ENCODE measurements around the gene GPRC6A.

DNA sequence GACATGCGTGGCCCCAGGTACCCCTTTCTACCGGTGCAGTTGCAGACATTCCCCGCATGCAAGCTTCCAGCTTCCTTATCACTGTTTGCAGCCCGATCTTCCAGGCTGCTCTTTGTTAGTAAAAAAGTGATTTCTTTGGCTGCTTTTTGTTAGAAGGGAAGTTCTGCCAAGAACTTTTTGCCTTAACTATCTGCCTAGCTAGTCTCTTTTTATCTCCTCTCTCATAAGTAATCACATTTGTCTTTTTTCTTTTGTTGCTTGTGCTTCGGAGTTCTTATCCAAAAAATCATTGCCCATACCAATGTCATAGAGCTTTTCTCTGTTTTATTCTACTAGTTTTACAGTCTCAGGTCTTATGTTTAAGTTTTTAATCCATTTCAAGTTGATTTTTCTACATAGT, 83.7 kb downstream of the GPRC6A start:
- TF ChIP-seq, protein P1, sequence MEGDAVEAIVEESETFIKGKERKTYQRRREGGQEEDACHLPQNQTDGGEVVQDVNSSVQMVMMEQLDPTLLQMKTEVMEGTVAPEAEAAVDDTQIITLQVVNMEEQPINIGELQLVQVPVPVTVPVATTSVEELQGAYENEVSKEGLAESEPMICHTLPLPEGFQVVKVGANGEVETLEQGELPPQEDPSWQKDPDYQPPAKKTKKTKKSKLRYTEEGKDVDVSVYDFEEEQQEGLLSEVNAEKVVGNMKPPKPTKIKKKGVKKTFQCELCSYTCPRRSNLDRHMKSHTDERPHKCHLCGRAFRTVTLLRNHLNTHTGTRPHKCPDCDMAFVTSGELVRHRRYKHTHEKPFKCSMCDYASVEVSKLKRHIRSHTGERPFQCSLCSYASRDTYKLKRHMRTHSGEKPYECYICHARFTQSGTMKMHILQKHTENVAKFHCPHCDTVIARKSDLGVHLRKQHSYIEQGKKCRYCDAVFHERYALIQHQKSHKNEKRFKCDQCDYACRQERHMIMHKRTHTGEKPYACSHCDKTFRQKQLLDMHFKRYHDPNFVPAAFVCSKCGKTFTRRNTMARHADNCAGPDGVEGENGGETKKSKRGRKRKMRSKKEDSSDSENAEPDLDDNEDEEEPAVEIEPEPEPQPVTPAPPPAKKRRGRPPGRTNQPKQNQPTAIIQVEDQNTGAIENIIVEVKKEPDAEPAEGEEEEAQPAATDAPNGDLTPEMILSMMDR (IDR thresholded peaks at IDR 0.05; ENCODE audit: low read depth, low read length, missing input control) = no peak
- TF ChIP-seq ATF3 (IDR thresholded peaks at IDR 0.05) (no peak), GABPA (IDR thresholded peaks at IDR 0.05 in 1 of 2, conservative IDR thresholded peaks at IDR 0.05 in 1 of 2) (no peak)

Data from liver (tissue), 3 donors.